ENCODE measurements around the gene PEX13.

GRCh38 chr2:60998628-60999545, 18.6 kb upstream of the PEX13 start:
- TF ChIP-seq EZH2 (IDR thresholded peaks at IDR 0.05) (no peak), FOXP2 (optimal IDR thresholded peaks at IDR 0.05; ENCODE audit: control extremely low read depth, extremely low read length, insufficient read depth) (no peak), POLR2AphosphoS5 (IDR thresholded peaks at IDR 0.05; ENCODE audit: borderline replicate concordance, low read depth, low read length) (no peak)
